D341Med (cell line): ENCODE measurements around the gene ASCL2.

Source experiments
- DNase-seq: peaks from one replicate; pipeline ENCODE4 v3.0.0; 2012; ENCODE audit warnings: low spot score

The ASCL2 gene, protein sequence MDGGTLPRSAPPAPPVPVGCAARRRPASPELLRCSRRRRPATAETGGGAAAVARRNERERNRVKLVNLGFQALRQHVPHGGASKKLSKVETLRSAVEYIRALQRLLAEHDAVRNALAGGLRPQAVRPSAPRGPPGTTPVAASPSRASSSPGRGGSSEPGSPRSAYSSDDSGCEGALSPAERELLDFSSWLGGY

GRCh38 chr11:2270322-2271076, at the start of gene ASCL2:
TSS of gene ASCL2 (minus strand) at chr11:2270588. CDS start at chr11:2270332, 256 bp downstream.
- peak; percentile 32 for DNase-seq

DNA sequence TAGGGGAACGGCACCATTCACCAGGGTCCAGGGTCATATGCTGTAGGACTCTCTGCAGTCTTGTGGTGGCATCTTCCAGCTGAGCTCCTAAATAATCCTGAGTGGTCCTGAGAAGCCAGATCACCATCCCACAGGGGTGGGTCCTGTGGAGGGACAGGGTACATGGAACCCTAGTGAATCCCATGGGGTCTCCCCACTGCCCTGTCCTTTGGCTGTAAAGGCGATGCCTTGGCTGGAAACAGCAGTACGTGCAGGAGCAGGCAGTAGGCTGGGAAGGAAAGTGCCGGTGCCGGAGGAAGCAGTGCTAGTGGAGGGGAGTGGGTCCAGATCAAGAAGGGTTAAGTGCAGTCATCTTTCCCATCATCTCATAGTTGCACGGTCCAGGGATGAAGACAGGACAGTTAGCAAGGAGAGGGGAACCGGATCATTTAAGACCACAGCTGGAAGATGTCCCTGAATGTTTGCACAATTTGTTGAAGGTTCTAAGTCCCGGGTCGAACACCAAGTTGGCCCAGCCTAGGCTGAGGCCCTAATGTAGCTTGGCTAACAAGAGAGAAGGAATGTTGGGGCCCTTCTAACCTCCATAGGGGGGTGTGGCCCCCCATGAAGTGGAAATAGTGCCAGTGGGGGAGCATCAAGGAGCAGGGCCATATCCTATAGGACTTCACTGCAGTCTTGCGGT, 49.5 kb upstream of the ASCL2 start:
- peak; percentile 5 for DNase-seq

DNA sequence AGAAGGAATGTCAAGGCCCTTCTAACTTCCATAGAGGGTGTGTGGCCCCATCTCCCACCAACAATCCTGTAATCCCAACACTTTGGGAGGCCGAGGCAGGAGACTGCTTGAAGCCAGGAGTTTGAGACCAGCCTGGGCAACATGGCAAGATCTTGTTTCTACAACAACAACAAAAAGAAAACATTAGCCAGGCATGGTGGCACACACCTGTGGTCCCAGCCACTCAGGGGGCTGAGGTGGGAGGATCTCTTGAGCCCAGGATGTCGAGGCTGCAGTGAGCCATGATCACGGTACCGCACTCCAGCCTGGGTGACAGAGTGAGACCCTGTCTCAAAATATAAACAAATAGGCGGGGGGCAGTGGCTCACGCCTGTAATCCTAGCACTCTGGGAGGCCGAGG, 48.3 kb upstream of the ASCL2 start:
- DNase-seq: no peak

DNA sequence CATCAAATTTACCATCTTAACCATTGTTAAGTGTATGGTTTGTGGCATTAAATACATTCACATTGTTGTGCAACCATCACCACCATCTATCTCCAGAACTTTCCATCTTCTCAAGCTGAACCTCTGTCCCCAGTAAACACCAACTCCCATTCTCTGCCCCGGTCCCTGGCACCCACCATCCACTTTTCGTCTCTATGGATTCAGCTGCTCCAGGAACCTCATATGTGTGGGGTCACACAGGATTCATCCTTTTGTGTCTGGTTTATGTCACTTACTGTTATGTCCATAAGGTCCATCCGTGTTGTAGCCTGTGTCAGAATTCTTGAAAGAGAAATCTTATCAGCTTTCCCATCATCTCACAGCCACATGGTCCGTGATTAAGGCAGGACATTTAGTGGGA, 47.7 kb upstream of the ASCL2 start:
- DNase-seq: no peak

- DNase-seq: no peak
Observed at GRCh38 chr11:2317354-2318050, 47.1 kb upstream of the ASCL2 start.

GRCh38 chr11:2316963-2317244, 46.5 kb upstream of the ASCL2 start:
- no peak for DNase-seq

DNA sequence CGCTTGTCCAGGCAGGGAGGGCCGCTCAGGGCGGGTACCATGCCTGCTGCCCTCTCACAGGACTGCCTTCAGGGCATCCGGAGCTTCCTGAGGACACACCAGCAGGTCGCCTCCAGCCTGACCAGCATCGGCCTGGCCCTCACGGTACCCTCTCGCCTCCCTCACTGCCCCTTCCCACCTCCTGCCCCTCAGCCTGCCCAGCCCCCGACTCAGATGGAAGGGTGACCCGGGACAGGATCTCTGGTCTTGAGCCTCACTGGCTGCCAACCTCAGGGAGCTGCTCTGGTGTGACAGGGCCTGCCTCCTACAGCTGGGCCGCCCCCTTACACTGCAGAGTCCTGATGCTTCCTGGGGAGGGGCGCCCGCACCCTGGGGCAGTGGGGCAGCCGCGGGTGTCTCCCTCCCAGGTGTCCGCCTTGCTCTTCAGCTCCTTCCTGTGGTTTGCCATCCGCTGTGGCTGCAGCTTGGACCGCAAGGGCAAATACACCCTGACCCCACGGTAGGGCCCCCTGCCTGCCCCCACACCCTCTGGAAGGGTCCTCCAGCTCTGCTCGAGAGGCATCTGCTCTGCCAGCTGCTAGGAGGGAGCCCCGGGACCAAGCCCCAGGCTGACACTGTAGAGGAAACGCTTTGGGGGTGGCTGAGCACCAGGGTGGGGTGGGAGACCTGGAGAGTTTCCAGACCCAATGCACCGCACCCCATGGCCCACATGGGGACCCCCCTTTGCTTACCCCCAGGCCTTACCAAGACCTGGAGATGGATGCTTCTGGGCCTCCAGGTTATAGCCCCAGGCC, 46.0 kb upstream of the ASCL2 start:
- no peak for DNase-seq

GRCh38 chr11:2315395-2316168, 45.2 kb upstream of the ASCL2 start:
- no peak for DNase-seq

- DNase-seq: no peak
Observed at GRCh38 chr11:2314525-2315394, 44.4 kb upstream of the ASCL2 start.

DNA sequence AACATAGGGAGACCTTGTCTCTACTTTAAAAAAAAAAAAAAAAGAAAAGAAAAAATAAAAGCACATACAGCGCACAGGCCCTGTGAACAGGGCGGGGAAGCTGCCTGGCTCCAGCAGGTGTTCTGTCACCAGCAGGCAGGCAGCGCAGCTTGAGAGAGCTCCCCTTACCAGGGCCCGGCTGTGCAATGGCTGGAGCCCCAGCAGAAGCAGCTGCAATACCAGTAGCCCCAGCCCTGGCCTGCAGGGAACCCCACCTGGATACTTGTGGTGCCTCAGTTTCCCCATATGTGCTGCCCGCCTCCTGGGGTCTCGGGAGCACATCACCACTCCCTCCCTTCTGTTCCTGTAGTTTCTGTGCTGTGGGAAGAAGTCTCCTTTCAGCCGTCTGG, 43.7 kb upstream of the ASCL2 start:
- no peak for DNase-seq

GRCh38 chr11:2313051-2313951, 42.9 kb upstream of the ASCL2 start:
- DNase-seq: no peak

DNA sequence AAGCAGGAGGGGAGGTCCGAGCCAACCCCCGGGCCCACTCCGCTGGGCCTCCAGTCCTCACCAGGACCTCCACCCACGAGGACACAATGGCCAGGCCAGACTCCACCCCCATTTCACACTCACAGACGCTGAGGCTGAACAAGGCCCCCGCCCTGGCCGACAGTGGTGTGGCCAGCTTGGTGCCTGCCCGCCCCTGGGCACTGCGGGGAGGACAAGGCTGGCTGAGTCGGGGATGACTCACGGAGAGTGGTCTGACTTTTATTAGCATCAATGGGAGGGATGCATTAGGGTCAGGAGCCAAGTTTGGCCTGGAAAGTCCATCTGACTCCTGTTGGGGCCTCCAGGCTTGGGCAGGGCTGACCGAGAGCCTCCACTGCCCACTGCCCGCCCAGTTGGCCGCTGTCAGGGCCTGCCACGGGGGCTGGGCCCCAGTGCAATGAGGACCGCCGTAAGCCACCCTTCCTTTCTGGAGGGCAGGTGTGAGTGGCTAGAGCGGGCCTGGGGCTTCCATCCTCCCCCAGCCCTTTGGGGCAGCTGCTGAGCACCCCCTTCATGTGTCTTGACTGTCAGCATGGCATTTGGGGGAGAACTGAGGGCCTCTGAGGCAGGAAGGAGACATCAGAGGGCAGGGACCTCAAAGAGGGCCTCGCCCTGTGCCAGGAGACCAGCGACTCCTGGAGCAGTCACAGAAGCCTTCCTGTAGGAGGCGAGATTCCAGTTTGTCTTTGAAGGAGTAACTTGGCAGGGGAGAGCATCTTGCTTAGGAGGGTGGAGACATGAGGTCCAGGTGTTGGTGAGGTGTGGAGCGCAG, 42.0 kb upstream of the ASCL2 start:
- no peak for DNase-seq

- no peak for DNase-seq
Observed at GRCh38 chr11:2311353-2312133, 41.2 kb upstream of the ASCL2 start.

DNA sequence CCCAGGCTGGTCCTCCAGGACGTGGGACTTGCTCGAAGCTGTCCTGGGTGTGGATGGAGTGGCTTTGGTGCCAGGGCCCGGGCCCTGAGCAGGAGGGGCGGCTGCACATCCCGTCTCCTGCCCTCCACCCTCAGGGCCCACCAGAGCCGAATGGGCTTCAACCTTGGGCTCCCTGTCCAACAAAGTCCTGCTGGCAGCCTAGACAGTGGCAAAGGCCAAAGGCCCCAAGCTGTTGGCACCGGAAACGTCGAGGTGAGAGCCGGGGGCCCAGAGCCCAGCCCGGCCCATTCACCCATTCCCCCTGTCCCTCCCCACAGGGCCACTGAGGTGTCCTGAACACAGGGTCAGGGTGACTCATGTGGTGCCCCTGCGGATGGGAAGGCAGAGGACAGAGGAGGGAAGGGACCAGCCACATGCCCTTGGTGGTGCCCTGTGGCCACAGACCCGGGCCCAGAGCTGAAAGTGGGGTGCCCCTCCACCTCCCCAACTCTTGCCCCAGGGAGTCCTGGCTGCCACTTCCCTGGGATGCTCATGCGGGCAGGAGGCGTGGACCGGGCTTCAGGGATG, 40.5 kb upstream of the ASCL2 start:
- DNase-seq: no peak

GRCh38 chr11:2310073-2310785, 39.8 kb upstream of the ASCL2 start:
- no peak for DNase-seq

DNA sequence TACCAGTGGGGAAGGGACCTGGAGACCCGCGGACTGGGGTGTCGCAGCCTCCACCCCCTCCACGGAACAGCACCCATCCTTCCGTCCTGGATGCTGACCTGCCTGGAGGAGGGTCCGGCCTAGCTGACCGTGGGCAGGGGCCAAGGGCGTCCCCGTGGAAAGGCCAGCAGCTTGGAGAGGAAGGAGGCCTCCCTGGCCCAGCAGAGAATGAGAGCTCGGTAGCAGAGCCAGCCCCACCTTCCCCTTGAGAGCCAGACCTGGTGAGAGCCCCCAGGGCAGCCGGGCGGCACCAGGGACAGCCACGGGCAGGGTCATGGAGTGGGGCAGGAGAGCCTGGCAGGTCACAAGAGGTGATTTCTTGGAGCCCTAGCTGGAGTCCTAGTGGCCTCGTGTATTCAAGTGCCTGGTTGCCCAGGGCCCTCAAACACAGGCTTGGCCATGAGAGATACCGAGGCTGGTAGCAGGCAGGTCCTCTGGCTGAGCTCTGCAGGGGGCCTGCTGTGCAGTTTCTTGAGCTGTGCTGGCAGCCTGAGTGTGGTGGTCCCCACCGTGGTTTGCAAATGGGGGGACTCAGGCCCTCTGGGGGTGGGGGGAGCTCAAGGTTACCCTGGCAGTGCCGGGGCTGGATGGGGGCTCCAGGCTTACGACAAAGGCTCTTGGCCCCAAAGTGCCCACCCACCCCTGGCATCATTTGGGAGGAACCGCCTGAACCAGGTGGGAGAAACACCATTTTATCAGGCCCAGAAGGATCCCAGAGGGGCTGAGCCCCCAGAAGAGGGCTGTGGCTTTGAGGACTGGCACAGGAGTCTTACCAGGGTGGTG, 39.1 kb upstream of the ASCL2 start:
- DNase-seq: no peak
